ENCODE measurements around the gene HGFAC. TPM values are rescaled to one million over a fixed set of nuclear protein-coding genes. Genes with fewer than 3 reads are reported as not detected.

The HGFAC gene
- polyA plus RNA-seq, 1 donor from 2014 or later, result 16.2 TPM

DNA sequence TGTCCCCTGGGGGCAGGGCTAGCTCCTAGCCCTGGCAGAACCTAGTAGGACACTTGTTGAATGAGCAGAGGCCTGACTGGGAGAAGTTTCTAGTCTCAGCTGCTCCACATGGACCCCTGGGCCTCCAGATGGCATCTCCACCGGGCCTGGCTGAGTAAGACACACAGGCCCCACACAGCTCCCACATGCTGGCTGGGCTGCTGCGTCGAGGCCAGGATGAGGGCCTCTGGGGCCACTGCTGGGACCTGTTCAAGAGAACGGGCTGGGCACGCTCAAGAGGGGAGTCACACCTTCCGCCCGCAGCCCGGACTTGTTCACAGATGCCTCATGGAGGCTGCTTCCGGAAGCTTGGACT, 4.2 kb upstream of the HGFAC start:
- H3K36me3 ChIP-seq (ENCODE audit: insufficient read depth, low read length), result no peaks in the 10 kb centered on the region

GRCh38 chr4:3437998-3438846, 3.5 kb upstream of the HGFAC start:
- Histone ChIP-seq H3K27ac (ENCODE audit: low read length) (no peak overlapping the region), H2AFZ (ENCODE audit: low read depth, low read length) (no peak overlapping the region), H3K27me3 (ENCODE audit: insufficient read depth, low read depth, low read length) (no peaks in the 10 kb centered on the region), H3K9me2 (ENCODE audit: insufficient read depth, low read length) (no peaks in the 10 kb centered on the region), H3F3A (ENCODE audit: insufficient read depth, low read length, poor library complexity, severe bottlenecking) (no peaks in the 10 kb centered on the region), H3K79me2 (replicated peaks; ENCODE audit: insufficient read depth, low read length) (no peaks in the 10 kb centered on the region), H3K4me3 (ENCODE audit: low read length) (no peak overlapping the region), H4K20me1 (ENCODE audit: insufficient read depth) (no peaks in the 10 kb centered on the region), H3K9me3 (ENCODE audit: low read length) (no peaks in the 10 kb centered on the region), H3K4me2 (ENCODE audit: low read length) (no peak overlapping the region), H3K9ac (ENCODE audit: low read length) (no peak overlapping the region), H3K36me3 (ENCODE audit: insufficient read depth, low read length) (no peaks in the 10 kb centered on the region)
- TF ChIP-seq POLR2AphosphoS5 (IDR thresholded peaks at IDR 0.05) (no peak), TAF1 (IDR thresholded peaks at IDR 0.05; ENCODE audit: low read depth) (no peak), REST (IDR thresholded peaks at IDR 0.05; ENCODE audit: borderline replicate concordance) (no peak), EZH2 (IDR thresholded peaks at IDR 0.05; ENCODE audit: borderline replicate concordance, insufficient read depth, low read length, poor library complexity, severe bottlenecking) (no peak), SMC3 (conservative IDR thresholded peaks at IDR 0.05; ENCODE audit: poor library complexity) (no peak), EP300 (conservative IDR thresholded peaks at IDR 0.05; ENCODE audit: poor library complexity, severe bottlenecking) (no peak), RAD21 (conservative IDR thresholded peaks at IDR 0.05) (no peak)

More for the DNA sequence above, 4.2 kb upstream of the HGFAC start:
- H3K27me3 ChIP-seq (ENCODE audit: insufficient read depth, low read depth, low read length), result no peaks in the 10 kb centered on the region
- H2AFZ ChIP-seq (ENCODE audit: low read depth, low read length), result no peak overlapping the region
- no peak overlapping the region for H3K27ac ChIP-seq (ENCODE audit: low read length)
- H3K4me3 ChIP-seq (ENCODE audit: low read length), result no peak overlapping the region
- H3K79me2 ChIP-seq (replicated peaks; ENCODE audit: insufficient read depth, low read length), result no peaks in the 10 kb centered on the region
- no peak overlapping the region for H3K9ac ChIP-seq (ENCODE audit: low read length)
- no peak overlapping the region for H3K4me2 ChIP-seq (ENCODE audit: low read length)
- TF ChIP-seq EZH2 (IDR thresholded peaks at IDR 0.05; ENCODE audit: borderline replicate concordance, insufficient read depth, low read length, poor library complexity, severe bottlenecking) (no peak), CTCF (IDR thresholded peaks at IDR 0.05; ENCODE audit: poor library complexity, severe bottlenecking) (no peak), SMC3 (conservative IDR thresholded peaks at IDR 0.05; ENCODE audit: poor library complexity) (no peak), RAD21 (conservative IDR thresholded peaks at IDR 0.05) (no peak), MXI1 (conservative IDR thresholded peaks at IDR 0.05; ENCODE audit: poor library complexity, severe bottlenecking) (no peak), TAF1 (IDR thresholded peaks at IDR 0.05; ENCODE audit: low read depth) (no peak), POLR2AphosphoS5 (IDR thresholded peaks at IDR 0.05) (no peak), REST (IDR thresholded peaks at IDR 0.05; ENCODE audit: borderline replicate concordance) (no peak), EP300 (conservative IDR thresholded peaks at IDR 0.05; ENCODE audit: poor library complexity, severe bottlenecking) (no peak)
- H4K20me1 ChIP-seq (ENCODE audit: insufficient read depth), result no peaks in the 10 kb centered on the region
- no peaks in the 10 kb centered on the region for H3K9me2 ChIP-seq (ENCODE audit: insufficient read depth, low read length)
- no peaks in the 10 kb centered on the region for H3F3A ChIP-seq (ENCODE audit: insufficient read depth, low read length, poor library complexity, severe bottlenecking)
- H3K9me3 ChIP-seq (ENCODE audit: low read length), result no peaks in the 10 kb centered on the region

Data from neural cell (in vitro differentiated cells).